RWPE2 (cell line): ENCODE data around the gene ASPDH.
"Not testable (repeated sequence)": the region's sequence is repeated elsewhere in the genome, so short reads cannot be mapped to it uniquely, and the experiment has no call there.

ENCODE experiments used
- ATAC-seq: fragments of 200-7000 bp; cut with Tn5 transposase; 3 replicates; pipeline ENCODE4 v1.9.1; 2021; ENCODE audit warnings: low read depth
- DNase-seq: peaks from one replicate; pipeline ENCODE4 v3.0.0-alpha.2; 2020; ENCODE audit warnings: low spot score
- H3K27ac ChIP-seq: fragments of 450-650 bp; 2 replicates; pipeline ENCODE4 v1.5.1; 2017; ENCODE audit warnings: mild to moderate bottlenecking; ENCODE audit not compliant: poor library complexity, severe bottlenecking
- H3K27me3 ChIP-seq: fragments of 250-450 bp; sonication (Bioruptor Pico); 2 replicates; pipeline ENCODE4 v1.5.1; 2021; ENCODE audit warnings: mild to moderate bottlenecking, moderate library complexity; ENCODE audit not compliant: insufficient read depth, poor library complexity, severe bottlenecking
- H3K36me3 ChIP-seq: fragments of 250-450 bp; sonication (Bioruptor Pico); 2 replicates; pipeline ENCODE4 v1.5.1; 2020; ENCODE audit warnings: low read depth, mild to moderate bottlenecking, moderate library complexity
- H3K4me1 ChIP-seq: fragments of 250-450 bp; sonication (Bioruptor Pico); 2 replicates; pipeline ENCODE4 v1.5.1; 2021; ENCODE audit warnings: mild to moderate bottlenecking, moderate library complexity; ENCODE audit not compliant: insufficient read depth, poor library complexity, severe bottlenecking
- H3K4me3 ChIP-seq: fragments of 250-450 bp; sonication (Bioruptor Pico); 2 replicates; pipeline ENCODE4 v1.5.1; 2021; ENCODE audit warnings: mild to moderate bottlenecking, moderate library complexity; ENCODE audit not compliant: severe bottlenecking
- H3K9me3 ChIP-seq: fragments of 250-450 bp; sonication (Bioruptor Pico); 2 replicates; pipeline ENCODE4 v1.5.1; 2021; ENCODE audit warnings: mild to moderate bottlenecking, moderate library complexity; ENCODE audit not compliant: severe bottlenecking
- TF ChIP-seq, protein P1 (sequence below): fragments of 450-650 bp; IDR thresholded peaks from one replicate; pipeline ENCODE4 v1.5.1; 2017; ENCODE audit warnings: mild to moderate bottlenecking, moderate library complexity; ENCODE audit not compliant: poor library complexity, severe bottlenecking

The ASPDH gene

DNA sequence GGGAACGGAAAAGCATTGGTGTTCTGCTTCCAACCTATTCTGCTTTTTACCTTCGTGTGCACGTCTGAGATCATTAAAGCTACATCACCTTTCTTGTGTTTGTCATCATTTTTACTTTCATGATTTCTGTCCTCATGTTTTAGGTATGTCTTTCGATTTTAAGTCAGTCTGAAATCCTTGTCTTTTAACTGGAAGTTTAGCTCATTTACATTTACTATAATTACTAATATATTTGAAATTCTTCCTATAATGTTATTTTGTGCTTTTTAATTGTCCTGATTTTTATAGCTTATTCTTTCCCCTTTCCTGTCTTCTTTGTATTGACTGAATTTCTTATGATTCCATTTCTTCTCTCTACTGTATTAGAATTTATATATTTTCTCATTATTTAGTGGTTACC lies 19.2 kb upstream of the ASPDH start:
- ATAC-seq (no peak), DNase-seq (no peak)
- TF ChIP-seq, protein P1, sequence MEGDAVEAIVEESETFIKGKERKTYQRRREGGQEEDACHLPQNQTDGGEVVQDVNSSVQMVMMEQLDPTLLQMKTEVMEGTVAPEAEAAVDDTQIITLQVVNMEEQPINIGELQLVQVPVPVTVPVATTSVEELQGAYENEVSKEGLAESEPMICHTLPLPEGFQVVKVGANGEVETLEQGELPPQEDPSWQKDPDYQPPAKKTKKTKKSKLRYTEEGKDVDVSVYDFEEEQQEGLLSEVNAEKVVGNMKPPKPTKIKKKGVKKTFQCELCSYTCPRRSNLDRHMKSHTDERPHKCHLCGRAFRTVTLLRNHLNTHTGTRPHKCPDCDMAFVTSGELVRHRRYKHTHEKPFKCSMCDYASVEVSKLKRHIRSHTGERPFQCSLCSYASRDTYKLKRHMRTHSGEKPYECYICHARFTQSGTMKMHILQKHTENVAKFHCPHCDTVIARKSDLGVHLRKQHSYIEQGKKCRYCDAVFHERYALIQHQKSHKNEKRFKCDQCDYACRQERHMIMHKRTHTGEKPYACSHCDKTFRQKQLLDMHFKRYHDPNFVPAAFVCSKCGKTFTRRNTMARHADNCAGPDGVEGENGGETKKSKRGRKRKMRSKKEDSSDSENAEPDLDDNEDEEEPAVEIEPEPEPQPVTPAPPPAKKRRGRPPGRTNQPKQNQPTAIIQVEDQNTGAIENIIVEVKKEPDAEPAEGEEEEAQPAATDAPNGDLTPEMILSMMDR = no peak

DNA sequence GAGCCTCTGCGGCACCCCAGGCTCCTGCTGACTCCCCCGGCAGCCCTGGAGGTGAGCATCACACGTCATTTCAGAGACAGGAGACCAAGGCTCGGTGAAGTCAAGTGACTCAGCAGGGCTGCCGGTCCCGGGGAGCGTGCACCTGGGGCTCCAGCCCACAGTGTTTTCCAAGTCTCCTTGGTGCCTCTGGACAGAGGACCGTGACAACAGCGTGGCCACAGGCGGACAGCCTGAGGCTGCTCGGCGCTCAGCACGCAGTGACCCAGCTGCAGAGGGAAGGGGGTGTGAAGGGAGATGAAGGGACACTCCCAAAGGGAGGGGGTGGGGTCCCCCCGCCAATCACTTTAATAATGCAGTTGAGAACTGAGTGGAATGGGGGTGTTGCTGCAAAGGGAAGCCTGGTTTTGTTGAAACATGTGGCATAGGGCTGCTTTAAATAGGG lies 17.5 kb upstream of the ASPDH start:
- ATAC-seq = no peak
- no peak overlapping the region for H3K27ac ChIP-seq
- no peaks in the 10 kb centered on the region for H3K4me1 ChIP-seq
- no peak overlapping the region for H3K4me3 ChIP-seq
- TF ChIP-seq, protein P1 = no peak
- H3K36me3 ChIP-seq = no peaks in the 10 kb centered on the region
- DNase-seq = no peak
- peaks cover 3% of the 10 kb centered on the region for H3K27me3 ChIP-seq
- peaks cover 5% of the 10 kb centered on the region for H3K9me3 ChIP-seq

More for the DNA sequence above, 19.2 kb upstream of the ASPDH start:
- H3K27ac ChIP-seq = no peak overlapping the region
- no peaks in the 10 kb centered on the region for H3K4me1 ChIP-seq
- peaks cover 5% of the 10 kb centered on the region for H3K9me3 ChIP-seq
- no peak overlapping the region for H3K4me3 ChIP-seq
- peaks cover 3% of the 10 kb centered on the region for H3K27me3 ChIP-seq
- no peaks in the 10 kb centered on the region for H3K36me3 ChIP-seq

DNA sequence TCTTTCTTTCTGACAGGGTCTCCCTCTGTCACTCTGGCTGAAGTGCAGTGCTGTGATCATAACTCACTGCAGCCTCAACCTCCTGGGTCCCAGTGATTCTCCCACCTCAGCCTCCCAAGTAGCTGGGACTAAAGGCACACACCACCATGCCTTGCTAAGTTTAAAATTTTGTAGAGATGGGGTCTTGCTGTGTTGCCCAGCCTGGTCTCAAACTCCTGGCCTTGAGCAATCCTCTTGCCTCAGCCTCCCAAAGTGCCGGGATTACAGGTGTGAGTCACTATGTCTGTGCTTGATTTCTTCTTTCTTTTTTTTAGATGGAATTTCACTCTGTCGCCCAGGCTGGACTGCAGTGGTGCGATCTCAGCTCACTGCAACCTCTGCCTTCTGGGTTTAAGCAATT lies 14.3 kb upstream of the ASPDH start:
- not testable (repeated sequence) for ATAC-seq, DNase-seq

DNA sequence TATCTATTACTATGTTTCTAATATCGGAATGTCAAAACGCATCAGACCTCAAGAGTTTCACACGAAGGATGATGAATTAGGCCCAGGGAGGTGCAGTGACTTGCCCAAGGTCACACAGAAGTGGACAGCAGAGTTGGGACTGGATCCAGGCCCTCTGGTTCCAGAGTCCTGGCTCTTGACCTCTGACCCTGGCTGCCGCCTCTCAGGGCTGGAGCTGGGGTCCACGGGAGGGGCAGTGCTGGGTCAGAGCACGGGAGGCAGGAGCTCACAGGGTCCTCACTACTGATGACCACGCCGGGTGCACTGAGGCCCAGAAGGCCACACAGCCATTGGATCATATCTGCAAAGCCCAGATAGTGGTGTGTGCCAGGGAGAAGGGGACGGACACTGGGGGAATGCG lies 9.2 kb upstream of the ASPDH start:
- TF ChIP-seq, protein P1 = no peak
- Histone ChIP-seq H3K4me3 (no peak overlapping the region), H3K27ac (no peak overlapping the region), H3K9me3 (no peaks in the 10 kb centered on the region), H3K4me1 (no peaks in the 10 kb centered on the region), H3K27me3 (no peaks in the 10 kb centered on the region), H3K36me3 (no peaks in the 10 kb centered on the region)
- no peak for ATAC-seq
- DNase-seq = no peak

More for the DNA sequence above, 14.3 kb upstream of the ASPDH start:
- not testable (repeated sequence) for H3K4me3 ChIP-seq, H3K9me3 ChIP-seq, H3K27ac ChIP-seq, H3K27me3 ChIP-seq, H3K4me1 ChIP-seq, H3K36me3 ChIP-seq

DNA sequence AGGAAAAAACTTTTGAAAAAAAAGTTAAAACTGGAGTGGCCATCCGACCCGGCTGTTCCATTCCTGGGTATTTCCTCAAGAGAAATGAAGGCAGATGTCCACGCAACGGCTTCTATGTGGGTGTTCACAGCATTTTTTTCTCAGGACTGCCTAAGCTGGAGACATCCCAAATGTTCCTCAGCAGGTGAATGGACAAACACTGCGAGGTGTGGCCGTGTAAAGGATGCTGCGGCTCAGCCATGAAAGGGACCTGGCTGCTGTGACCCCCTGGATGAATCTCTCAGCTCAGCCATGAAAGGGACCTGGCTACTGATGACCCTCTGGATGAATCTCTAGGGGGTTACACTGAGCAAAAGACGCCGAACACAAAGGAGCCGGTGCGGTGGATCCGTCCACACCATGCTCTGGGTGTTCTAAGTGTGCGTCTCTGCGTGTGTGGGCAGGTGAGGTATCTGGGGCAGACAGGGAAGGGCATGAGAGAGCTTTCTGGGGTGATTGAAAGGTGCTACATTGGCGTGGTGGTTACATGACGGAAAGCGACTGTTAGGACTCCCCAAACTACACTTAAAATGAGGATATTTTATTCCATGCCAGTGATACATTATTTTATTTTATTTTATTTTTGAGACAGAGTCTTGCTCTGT lies 7.2 kb upstream of the ASPDH start:
- no peak for ATAC-seq
- no peak for DNase-seq
- no peak overlapping the region for H3K4me3 ChIP-seq
- no peaks in the 10 kb centered on the region for H3K36me3 ChIP-seq
- H3K27me3 ChIP-seq = no peaks in the 10 kb centered on the region
- TF ChIP-seq, protein P1 = no peak
- H3K27ac ChIP-seq = no peak overlapping the region
- H3K9me3 ChIP-seq = no peaks in the 10 kb centered on the region
- no peaks in the 10 kb centered on the region for H3K4me1 ChIP-seq
